ENCODE measurements around the gene GBA3.

The GBA3 gene

GRCh38 chr4:22712529-22712928 lies 19.8 kb downstream of the GBA3 start:
- Histone ChIP-seq H3K79me2 (ENCODE audit: low read length) (no peaks in the 10 kb centered on the region), H3K27ac (ENCODE audit: low read length) (no peak overlapping the region), H3K4me2 (ENCODE audit: low read length) (no peak overlapping the region), H3K27me3 (ENCODE audit: low read depth, low read length) (no peaks in the 10 kb centered on the region), H2AFZ (ENCODE audit: low read depth, low read length) (no peak overlapping the region), H3K9me3 (ENCODE audit: insufficient read depth, low read length) (0 out of 2 replicates have a peak, but pooled peaks cover 8% of the 10 kb centered on the region), H3K4me1 (ENCODE audit: low read length) (peaks cover 48% of the 10 kb centered on the region), H3K9ac (ENCODE audit: low read length) (no peak overlapping the region), H3K4me3 (ENCODE audit: low read length) (no peak overlapping the region), H4K20me1 (ENCODE audit: insufficient read depth, low read length) (no peaks in the 10 kb centered on the region), H3K36me3 (replicated peaks; ENCODE audit: low read depth, low read length) (peaks cover 6% of the 10 kb centered on the region)
- TF ChIP-seq CTCF (IDR thresholded peaks at IDR 0.05; ENCODE audit: low read depth, low read length) (no peak), EZH2phosphoT487 (IDR thresholded peaks at IDR 0.05; ENCODE audit: low read depth) (no peak)

GRCh38 chr4:22713841-22714240 lies 21.1 kb downstream of the GBA3 start:
- Histone ChIP-seq H3K4me3 (ENCODE audit: low read length) (no peak overlapping the region), H3K9me3 (ENCODE audit: insufficient read depth, low read length) (0 out of 2 replicates have a peak, but pooled peaks cover 6% of the 10 kb centered on the region), H4K20me1 (ENCODE audit: insufficient read depth, low read length) (no peaks in the 10 kb centered on the region), H3K9ac (ENCODE audit: low read length) (no peak overlapping the region), H3K36me3 (replicated peaks; ENCODE audit: low read depth, low read length) (peaks cover 5% of the 10 kb centered on the region), H3K27ac (ENCODE audit: low read length) (no peak overlapping the region), H3K4me2 (ENCODE audit: low read length) (no peak overlapping the region), H3K4me1 (ENCODE audit: low read length) (peaks cover 35% of the 10 kb centered on the region), H3K27me3 (ENCODE audit: low read depth, low read length) (no peaks in the 10 kb centered on the region), H3K79me2 (ENCODE audit: low read length) (no peaks in the 10 kb centered on the region), H2AFZ (ENCODE audit: low read depth, low read length) (no peak overlapping the region)
- TF ChIP-seq EZH2phosphoT487 (IDR thresholded peaks at IDR 0.05; ENCODE audit: low read depth) (no peak), CTCF (IDR thresholded peaks at IDR 0.05; ENCODE audit: low read depth, low read length) (no peak)

- Histone ChIP-seq H4K20me1 (ENCODE audit: insufficient read depth, low read length) (no peaks in the 10 kb centered on the region), H3K79me2 (ENCODE audit: low read length) (no peaks in the 10 kb centered on the region), H3K4me2 (ENCODE audit: low read length) (no peak overlapping the region), H3K36me3 (replicated peaks; ENCODE audit: low read depth, low read length) (peaks cover 2% of the 10 kb centered on the region), H3K9me3 (ENCODE audit: insufficient read depth, low read length) (no peaks in the 10 kb centered on the region), H3K4me3 (ENCODE audit: low read length) (no peak overlapping the region), H3K9ac (ENCODE audit: low read length) (no peak overlapping the region), H3K4me1 (ENCODE audit: low read length) (peaks cover 16% of the 10 kb centered on the region), H3K27me3 (ENCODE audit: low read depth, low read length) (no peaks in the 10 kb centered on the region), H3K27ac (ENCODE audit: low read length) (no peak overlapping the region), H2AFZ (ENCODE audit: low read depth, low read length) (no peak overlapping the region)
- no peak for TF ChIP-seq EZH2phosphoT487 (IDR thresholded peaks at IDR 0.05; ENCODE audit: low read depth)
- TF ChIP-seq CTCF (IDR thresholded peaks at IDR 0.05; ENCODE audit: low read depth, low read length), result no peak
These were observed 26.5 kb downstream of the GBA3 start for GRCh38 chr4:22719218-22719617.

- Histone ChIP-seq H2AFZ (ENCODE audit: low read depth, low read length) (no peak overlapping the region), H3K4me2 (ENCODE audit: low read length) (no peak overlapping the region), H3K4me1 (ENCODE audit: low read length) (peaks cover 16% of the 10 kb centered on the region), H3K9me3 (ENCODE audit: insufficient read depth, low read length) (no peaks in the 10 kb centered on the region), H3K27me3 (ENCODE audit: low read depth, low read length) (no peaks in the 10 kb centered on the region), H3K79me2 (ENCODE audit: low read length) (no peaks in the 10 kb centered on the region), H3K9ac (ENCODE audit: low read length) (no peak overlapping the region), H4K20me1 (ENCODE audit: insufficient read depth, low read length) (no peaks in the 10 kb centered on the region), H3K4me3 (ENCODE audit: low read length) (no peak overlapping the region), H3K27ac (ENCODE audit: low read length) (no peak overlapping the region), H3K36me3 (replicated peaks; ENCODE audit: low read depth, low read length) (peaks cover 2% of the 10 kb centered on the region)
- no peak for TF ChIP-seq CTCF (IDR thresholded peaks at IDR 0.05; ENCODE audit: low read depth, low read length)
- no peak for TF ChIP-seq EZH2phosphoT487 (IDR thresholded peaks at IDR 0.05; ENCODE audit: low read depth)
These were observed 27.4 kb downstream of the GBA3 start for GRCh38 chr4:22720091-22720490.
